Hepatocyte (in vitro differentiated cells): ENCODE measurements around the gene ATP6V1B1.

ENCODE experiments used
- CTCF ChIP-seq: fragments of 200-600 bp; sonication (generic); IDR thresholded peaks from 2 replicates; pipeline ENCODE4 v1.5.1; 2016; ENCODE audit warnings: antibody characterized with exemption, mild to moderate bottlenecking; ENCODE audit not compliant: poor library complexity
- EZH2phosphoT487 ChIP-seq: fragments of 200-600 bp; sonication (generic); IDR thresholded peaks from one replicate; pipeline ENCODE4 v1.6.1; 2018; ENCODE audit warnings: antibody characterized with exemption, mild to moderate bottlenecking, low read depth, moderate library complexity; ENCODE audit not compliant: unreplicated experiment, severe bottlenecking

- TF ChIP-seq CTCF (no peak), EZH2phosphoT487 (no peak)
Observed at GRCh38 chr2:70932631-70933230, 3.0 kb upstream of the ATP6V1B1 start.
